ENCODE measurements around the gene TFPI. TPM values are rescaled to one million over a fixed set of nuclear protein-coding genes. Genes with fewer than 3 reads are reported as not detected.

The TFPI gene
- total and polyA plus RNA-seq, 10 of the 15 experiments (the other 5 are each of a cell fraction or from before 2014, with no cell fraction given): 0.07 to 0.59 (median 0.34) TPM

- TF ChIP-seq CTCF (IDR thresholded peaks at IDR 0.05 in 2 of 3, conservative IDR thresholded peaks at IDR 0.05 in 1 of 3; ENCODE audit: control insufficient read depth in 2 of 3, extremely low read depth in 1 of 3, insufficient read depth in 1 of 3, low read depth in 3 of 3, low read length in 3 of 3) (no peak), PAX8 (IDR thresholded peaks at IDR 0.05) (no peak)
These were observed 27.0 kb downstream of the TFPI start (continued) for GRCh38 chr2:187527262-187527661.

- H3K9me3 ChIP-seq (replicated peaks; ENCODE audit: control insufficient read depth, insufficient read depth, low read length): no peaks in the 10 kb centered on the region
- ChIA-PET POLR2A (no interaction called here), CTCF (interaction anchor here (0.6 to 3.0 kb wide), 6 partner anchors 8 to 248 kb away, joined by 3 to 13 read pairs (median 6); no protein-coding TSS in a partner anchor), RAD21 (ENCODE audit: unreplicated experiment) (interaction anchor here (0.9 kb wide), 2 partner anchors 22 to 664 kb away, joined by 3 read pairs; no protein-coding TSS in a partner anchor), SMC1A (ENCODE audit: uncharacterized antibody, unreplicated experiment) (interaction anchor here (0.7 to 2.3 kb wide), 5 partner anchors 18 to 55 kb away, joined by 3 to 10 read pairs (median 5); no protein-coding TSS in a partner anchor)
- ATAC-seq (no peak), DNase-seq (ENCODE audit: low read depth, low spot score) (no peak), FAIRE-seq (no peak)
- no peak overlapping the region for H3K27ac ChIP-seq (ENCODE audit: control insufficient read depth, insufficient read depth)
- in situ Hi-C loops (cut with MboI) (no loop called here), intact Hi-C loops (cut with micrococcal nuclease; ENCODE audit: unreplicated experiment) (no loop called here)
- H3K36me3 ChIP-seq (ENCODE audit: control insufficient read depth in 2 of 2, insufficient read depth in 2 of 2, low read length in 1 of 2): no peaks in the 10 kb centered on the region
- H3K79me2 ChIP-seq (ENCODE audit: control insufficient read depth, insufficient read depth, low read length): no peaks in the 10 kb centered on the region
- H3K27me3 ChIP-seq (replicated peaks in 1 of 2; ENCODE audit: control insufficient read depth in 2 of 2, insufficient read depth in 2 of 2, low read length in 1 of 2): no peaks in the 10 kb centered on the region
- no peaks in the 10 kb centered on the region for H3K4me1 ChIP-seq (ENCODE audit: control insufficient read depth, insufficient read depth, low read length)
- H3K4me3 ChIP-seq: no peak overlapping the region
- BruUV-seq (replicated peaks): no TSS peak
- H3K4me2 ChIP-seq (ENCODE audit: control insufficient read depth, insufficient read depth): no peak overlapping the region
- H3K9ac ChIP-seq (ENCODE audit: control insufficient read depth, insufficient read depth, low read length): no peak overlapping the region
- no peak overlapping the region for H2AFZ ChIP-seq (ENCODE audit: control insufficient read depth, low read depth, low read length)
- H4K20me1 ChIP-seq (ENCODE audit: control insufficient read depth, insufficient read depth): no peaks in the 10 kb centered on the region
- no peak for TF ChIP-seq CBFB (IDR thresholded peaks at IDR 0.05; ENCODE audit: low read depth)
- TF ChIP-seq CHD1 (IDR thresholded peaks at IDR 0.05; ENCODE audit: low read depth, low read length): no peak
- no peak for TF ChIP-seq ELK1 (IDR thresholded peaks at IDR 0.05; ENCODE audit: low read depth, low read length)
- no peak for TF ChIP-seq ZBED1 (IDR thresholded peaks at IDR 0.05; ENCODE audit: borderline replicate concordance)
- no peak for TF ChIP-seq IKZF1 (conservative IDR thresholded peaks at IDR 0.05)
- no peak for TF ChIP-seq PRDM15 (CRISPR knock-in tag; IDR thresholded peaks at IDR 0.05)
- no peak for TF ChIP-seq ZSCAN29 (IDR thresholded peaks at IDR 0.05)
- TF ChIP-seq ZNF622 (IDR thresholded peaks at IDR 0.05): no peak
- no peak for TF ChIP-seq ZBTB11 (CRISPR knock-in tag; IDR thresholded peaks at IDR 0.05)
- TF ChIP-seq CHD4 (IDR thresholded peaks at IDR 0.05): no peak
- no peak for TF ChIP-seq PAX8 (IDR thresholded peaks at IDR 0.05)
These were observed 27.4 kb downstream of the TFPI start for GRCh38 chr2:187526792-187527191.

Measured in GM12878 (cell line).